ENCODE data around the gene TSPAN6.

- TF ChIP-seq, protein P1, sequence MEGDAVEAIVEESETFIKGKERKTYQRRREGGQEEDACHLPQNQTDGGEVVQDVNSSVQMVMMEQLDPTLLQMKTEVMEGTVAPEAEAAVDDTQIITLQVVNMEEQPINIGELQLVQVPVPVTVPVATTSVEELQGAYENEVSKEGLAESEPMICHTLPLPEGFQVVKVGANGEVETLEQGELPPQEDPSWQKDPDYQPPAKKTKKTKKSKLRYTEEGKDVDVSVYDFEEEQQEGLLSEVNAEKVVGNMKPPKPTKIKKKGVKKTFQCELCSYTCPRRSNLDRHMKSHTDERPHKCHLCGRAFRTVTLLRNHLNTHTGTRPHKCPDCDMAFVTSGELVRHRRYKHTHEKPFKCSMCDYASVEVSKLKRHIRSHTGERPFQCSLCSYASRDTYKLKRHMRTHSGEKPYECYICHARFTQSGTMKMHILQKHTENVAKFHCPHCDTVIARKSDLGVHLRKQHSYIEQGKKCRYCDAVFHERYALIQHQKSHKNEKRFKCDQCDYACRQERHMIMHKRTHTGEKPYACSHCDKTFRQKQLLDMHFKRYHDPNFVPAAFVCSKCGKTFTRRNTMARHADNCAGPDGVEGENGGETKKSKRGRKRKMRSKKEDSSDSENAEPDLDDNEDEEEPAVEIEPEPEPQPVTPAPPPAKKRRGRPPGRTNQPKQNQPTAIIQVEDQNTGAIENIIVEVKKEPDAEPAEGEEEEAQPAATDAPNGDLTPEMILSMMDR (IDR thresholded peaks at IDR 0.05; ENCODE audit: low read depth, low read length, missing input control): no peak
- TF ChIP-seq SP1 (IDR thresholded peaks at IDR 0.05) (no peak), RXRA (IDR thresholded peaks at IDR 0.05) (no peak), REST (IDR thresholded peaks at IDR 0.05) (no peak), YY1 (IDR thresholded peaks at IDR 0.05) (no peak)
Measured at GRCh38 chrX:100600340-100600739, 36.3 kb downstream of the TSPAN6 start.

Data from liver (tissue), 3 donors.